H1 (cell line): ENCODE measurements around the gene TSSK6. TPM values are rescaled to one million over a fixed set of nuclear protein-coding genes. Genes with fewer than 3 reads are reported as not detected.

Experiments
- CTCF ChIA-PET: fragments of 300-600 bp; sonication (Branson Sonifier 250); formaldehyde crosslinking; loops from one replicate; lab custom pipeline; 2021; ENCODE audit not compliant: partially characterized antibody; lab: Charles Lee
- POLR2A ChIA-PET: fragments of 300-600 bp; sonication (Branson Sonifier 250); formaldehyde crosslinking; loops from one replicate; lab custom pipeline; 2021; ENCODE audit warnings: inconsistent platforms; ENCODE audit not compliant: partially characterized antibody; lab: Charles Lee
- DNase-seq, 2 experiments: peaks; one replicate each; pipeline versions ENCODE4 v3.0.0 to v3.0.0-alpha.2; 2010 to 2022; ENCODE audit warnings: low spot score in 2 of 2, low read depth in 1 of 2, mixed read lengths in 1 of 2
- FAIRE-seq: peaks from 2 replicates; lab custom pipeline; 2011; peaks lifted over from hg19 to GRCh38; lab: Jason Lieb, UNC
- H2AFZ ChIP-seq: 2 replicates; pipeline ENCODE4 v1.8.1; 2012; ENCODE audit warnings: low read length, inconsistent platforms
- H2AK5ac ChIP-seq: 2 replicates; pipeline ENCODE4 v1.6.1; 2013; ENCODE audit warnings: low read depth, low read length
- H2BK120ac ChIP-seq: replicated peaks from 2 replicates; pipeline ENCODE3; 2013; ENCODE audit warnings: low read depth, low read length, inconsistent platforms
- H2BK12ac ChIP-seq: 2 replicates; pipeline ENCODE4 v1.6.1; 2013; ENCODE audit warnings: low read depth, low read length
- H2BK15ac ChIP-seq: 2 replicates; pipeline ENCODE4 v1.6.1; 2013; ENCODE audit warnings: low read length
- H2BK20ac ChIP-seq: 2 replicates; pipeline ENCODE4 v1.6.1; 2013; ENCODE audit warnings: low read length
- H2BK5ac ChIP-seq: 2 replicates; pipeline ENCODE4 v1.6.1; 2013; ENCODE audit warnings: low read depth, low read length
- H3K14ac ChIP-seq: 2 replicates; pipeline ENCODE4 v1.6.1; 2013; ENCODE audit warnings: inconsistent platforms; ENCODE audit not compliant: insufficient read length
- H3K18ac ChIP-seq: 2 replicates; pipeline ENCODE4 v1.6.1; 2013; ENCODE audit warnings: low read length; ENCODE audit errors: extremely low read depth
- H3K23ac ChIP-seq: 2 replicates; pipeline ENCODE4 v1.6.1; 2013; ENCODE audit warnings: inconsistent platforms; ENCODE audit not compliant: insufficient read length
- H3K23me2 ChIP-seq: 2 replicates; pipeline ENCODE4 v1.6.1; 2013; ENCODE audit warnings: low read depth, low read length
- H3K27ac ChIP-seq: 2 replicates; pipeline ENCODE4 v1.6.1; 2011; ENCODE audit warnings: low read depth, low read length, inconsistent platforms
- H3K27me3 ChIP-seq, 4 experiments: replicated peaks in 1 of 4; 1 replicate in 1 of 4; 2 replicates in 3 of 4; pipeline versions ENCODE4 v1.6.1 to v1.8.1; 2011 to 2013; ENCODE audit warnings: low read length in 3 of 4, mild to moderate bottlenecking in 3 of 4, inconsistent platforms in 2 of 4, mixed read lengths in 2 of 4, moderate library complexity in 1 of 4; ENCODE audit not compliant: control insufficient read depth in 3 of 4, insufficient read depth in 3 of 4; ENCODE audit errors: extremely low read depth in 1 of 4
- H3K36me3 ChIP-seq, 4 experiments: 2 replicates each; pipeline versions ENCODE4 v1.6.1 to v1.8.1; 2011 to 2013; ENCODE audit warnings: mild to moderate bottlenecking in 4 of 4, low read length in 3 of 4, moderate library complexity in 2 of 4, control low read depth in 1 of 4, inconsistent platforms in 1 of 4; ENCODE audit not compliant: insufficient read depth in 4 of 4, control insufficient read depth in 2 of 4
- H3K4ac ChIP-seq: replicated peaks from 2 replicates; pipeline ENCODE3; 2013; ENCODE audit warnings: low read length, low read depth, mixed read lengths, inconsistent platforms; ENCODE audit not compliant: insufficient read length
- H3K4me1 ChIP-seq, 4 experiments: replicated peaks in 1 of 4; 1 replicate in 1 of 4; 2 replicates in 3 of 4; pipeline versions ENCODE4 v1.6.1 to v1.8.1; 2011 to 2013; ENCODE audit warnings: low read length in 3 of 4, inconsistent platforms in 2 of 4, mixed read lengths in 1 of 4; ENCODE audit not compliant: insufficient read depth in 4 of 4, control insufficient read depth in 3 of 4
- H3K4me2 ChIP-seq, 2 experiments: 2 replicates each; pipeline versions ENCODE4 v1.6.1 to v1.8.1; 2011 to 2013; ENCODE audit warnings: low read depth in 2 of 2, low read length in 2 of 2, control low read depth in 1 of 2, inconsistent platforms in 1 of 2, mild to moderate bottlenecking in 1 of 2; ENCODE audit not compliant: insufficient read depth in 1 of 2
- H3K4me3 ChIP-seq, 4 experiments: fragments of 200-600, 300-600 bp in 1 of 4; sonication (generic), shearing (Covaris generic), sonication (Bioruptor Twin) in 1 of 4; 2 replicates each; pipeline versions ENCODE4 v1.5.1 to v1.8.1; 2011 to 2016; ENCODE audit warnings: low read length in 4 of 4, low read depth in 3 of 4, control low read depth in 2 of 4, inconsistent platforms in 2 of 4, mild to moderate bottlenecking in 2 of 4, mixed read lengths in 1 of 4, moderate library complexity in 1 of 4; ENCODE audit not compliant: insufficient read depth in 2 of 4; ENCODE audit errors: extremely low read depth in 1 of 4
- H3K56ac ChIP-seq: replicated peaks from 2 replicates; pipeline ENCODE3; 2013; ENCODE audit warnings: low read depth, mild to moderate bottlenecking, mixed read lengths, low read length, inconsistent platforms; ENCODE audit not compliant: insufficient read length
- H3K79me1 ChIP-seq: 2 replicates; pipeline ENCODE4 v1.6.1; 2013; ENCODE audit warnings: low read depth, low read length, control low read depth
- H3K79me2 ChIP-seq, 2 experiments: 2 replicates each; pipeline versions ENCODE4 v1.6.1 to v1.8.1; 2012 to 2013; ENCODE audit warnings: low read length in 2 of 2, mild to moderate bottlenecking in 2 of 2, inconsistent platforms in 1 of 2; ENCODE audit not compliant: insufficient read depth in 2 of 2, control insufficient read depth in 1 of 2
- H3K9ac ChIP-seq, 4 experiments: replicated peaks in 1 of 4; 1 replicate in 1 of 4; 2 replicates in 3 of 4; pipeline versions ENCODE4 v1.6.1 to v1.8.1; 2011 to 2013; ENCODE audit warnings: low read depth in 3 of 4, low read length in 3 of 4, control low read depth in 2 of 4, mild to moderate bottlenecking in 2 of 4, moderate library complexity in 2 of 4, inconsistent platforms in 1 of 4; ENCODE audit errors: extremely low read depth in 1 of 4
- H3K9me3 ChIP-seq, 2 experiments: 2 replicates each; pipeline versions ENCODE4 v1.6.1 to v1.8.1; 2012 to 2013; ENCODE audit warnings: mild to moderate bottlenecking in 2 of 2, moderate library complexity in 2 of 2, control low read depth in 1 of 2, inconsistent platforms in 1 of 2, low read depth in 1 of 2, low read length in 1 of 2, mixed read lengths in 1 of 2; ENCODE audit not compliant: insufficient read depth in 2 of 2
- H4K20me1 ChIP-seq, 2 experiments: replicated peaks in 1 of 2; 2 replicates each; pipeline versions ENCODE3 to v1.8.1; 2011 to 2013; ENCODE audit warnings: inconsistent platforms in 2 of 2, low read length in 2 of 2, mild to moderate bottlenecking in 1 of 2; ENCODE audit not compliant: insufficient read depth in 2 of 2, control insufficient read depth in 1 of 2
- H4K5ac ChIP-seq: 2 replicates; pipeline ENCODE4 v1.6.1; 2013; ENCODE audit warnings: low read length, low read depth, mixed read lengths, inconsistent platforms; ENCODE audit not compliant: insufficient read length
- H4K8ac ChIP-seq: 2 replicates; pipeline ENCODE4 v1.8.0; 2013; ENCODE audit warnings: mild to moderate bottlenecking, moderate library complexity, low read length, inconsistent platforms; ENCODE audit not compliant: insufficient read depth; ENCODE audit errors: extremely low read depth
- H4K91ac ChIP-seq: replicated peaks from 2 replicates; pipeline ENCODE3; 2013; ENCODE audit warnings: low read length, mixed read lengths, inconsistent platforms; ENCODE audit not compliant: insufficient read length
- BCL11A ChIP-seq, 2 experiments: IDR thresholded peaks; one replicate each; pipeline ENCODE4 v1.6.1; 2011; ENCODE audit warnings: low read depth in 2 of 2, low read length in 2 of 2, mild to moderate bottlenecking in 2 of 2
- EP300 ChIP-seq, 2 experiments: IDR thresholded peaks; 1 replicate in 1 of 2; 2 replicates in 1 of 2; pipeline ENCODE4 v1.6.1; 2011 to 2012; ENCODE audit warnings: low read depth in 2 of 2, low read length in 2 of 2, mild to moderate bottlenecking in 2 of 2, borderline replicate concordance in 1 of 2, inconsistent platforms in 1 of 2, moderate library complexity in 1 of 2
- EZH2 ChIP-seq: fragments of 200-600 bp; sonication (generic); IDR thresholded peaks from 2 replicates; pipeline ENCODE4 v1.7.1; 2012; ENCODE audit warnings: low read depth, mild to moderate bottlenecking, moderate library complexity, low read length, inconsistent platforms; ENCODE audit not compliant: severe bottlenecking
- POLR2AphosphoS5 ChIP-seq: IDR thresholded peaks from 2 replicates; pipeline ENCODE4 v1.6.1; 2011; ENCODE audit warnings: low read depth, low read length
- RBBP5 ChIP-seq: IDR thresholded peaks from 2 replicates; pipeline ENCODE4 v1.7.1; 2012; ENCODE audit warnings: low read depth, mild to moderate bottlenecking, inconsistent platforms, low read length, moderate library complexity, borderline replicate concordance
- SAP30 ChIP-seq: fragments of 300-600 bp; sonication (generic); IDR thresholded peaks from 2 replicates; pipeline ENCODE4 v1.7.1; 2012; ENCODE audit warnings: low read length, moderate library complexity, mild to moderate bottlenecking, inconsistent platforms; ENCODE audit not compliant: insufficient read depth, insufficient replicate concordance
- SIX5 ChIP-seq: IDR thresholded peaks from 2 replicates; pipeline ENCODE4 v1.6.1; 2011; ENCODE audit warnings: mild to moderate bottlenecking, low read depth, low read length
- SP1 ChIP-seq: IDR thresholded peaks from 2 replicates; pipeline ENCODE4 v1.6.1; 2011; ENCODE audit warnings: low read depth, low read length
- SP2 ChIP-seq: IDR thresholded peaks from 2 replicates; pipeline ENCODE4 v1.6.1; 2012; ENCODE audit warnings: mild to moderate bottlenecking, low read length, inconsistent platforms
- SUZ12 ChIP-seq: fragments of 200-600 bp; sonication (generic); IDR thresholded peaks from 2 replicates; pipeline ENCODE4 v1.6.1; 2012; ENCODE audit warnings: mild to moderate bottlenecking, inconsistent platforms, low read length, moderate library complexity, mixed read lengths
- TCF12 ChIP-seq: IDR thresholded peaks from 2 replicates; pipeline ENCODE4 v1.6.1; 2011; ENCODE audit warnings: low read depth, mild to moderate bottlenecking, low read length
- ZNF274 ChIP-seq: IDR thresholded peaks from 2 replicates; pipeline ENCODE4 v1.7.0; 2012; ENCODE audit warnings: low read length, borderline replicate concordance; ENCODE audit errors: extremely low read depth
- WGBS, 2 experiments: shearing (Covaris generic) in 1 of 2; methylation state at CpG; one replicate each; pipeline versions ENCODE4 v1.1.6 to v1.1.7; 2013 to 2015; ENCODE audit warnings: low lambda C conversion rate in 2 of 2, mixed read lengths in 2 of 2, inconsistent platforms in 1 of 2, low coverage in 1 of 2, missing lambda C conversion rate in 1 of 2; ENCODE audit not compliant: insufficient replicate concordance in 2 of 2, insufficient coverage in 1 of 2, insufficient read length in 1 of 2; ENCODE audit errors: extremely low coverage in 1 of 2, missing lambda C conversion rate in 1 of 2; 5-methylcytosine and 5-hydroxymethylcytosine counted together
- polyA plus RNA-seq, 7 experiments: library from polyadenylated mRNA; depleted of rRNA in 3 of 7; stranded (reverse) in 5 of 7; unstranded in 2 of 7; fragments of >200 nt in 5 of 7; fragments of 200-250 nt in 2 of 7; gene quantifications; 1 replicate in 5 of 7; 2 replicates in 1 of 7; 4 replicates in 1 of 7; pipeline versions ENCODE4 v1.2.1 to v1.2.3, GENCODE V29; 2011 to 2013; ENCODE audit warnings: missing spikeins in 2 of 7, mixed read lengths in 2 of 7
- total RNA-seq: library from RNA; stranded (reverse); fragmentation: NEBNext Ultra II Directional; extraction: Animal tissue kit (Norgen Biotek cat#: 25700); gene quantifications from 2 replicates; pipeline ENCODE4 v1.2.1, GENCODE V29; 2021

Gene TSSK6
- total and polyA plus RNA-seq, 2 of the 8 experiments (the other 6 are each of a cell fraction or from before 2014, with no cell fraction given) = 3.6 to 7.8 TPM

DNA sequence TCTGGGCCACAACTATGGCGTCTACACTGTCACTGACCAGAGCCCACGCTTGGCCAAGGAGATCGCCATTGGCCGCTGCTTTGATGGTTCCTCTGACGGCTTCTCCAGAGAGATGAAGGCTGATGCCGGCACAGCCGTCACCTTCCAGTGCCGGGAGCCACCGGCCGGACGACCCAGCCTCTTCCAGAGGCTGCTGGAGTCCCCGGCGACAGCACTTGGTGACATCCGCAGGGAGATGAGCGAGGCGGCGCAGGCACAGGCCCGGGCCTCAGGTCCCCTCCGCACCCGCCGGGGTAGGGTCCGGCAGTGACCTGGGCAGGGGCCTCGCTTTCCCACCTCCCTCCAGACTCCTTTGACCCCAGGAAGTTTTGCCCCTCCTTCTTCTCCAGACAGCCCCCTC, 30.4 kb upstream of the TSSK6 start:
- Histone ChIP-seq H2BK12ac (no peak overlapping the region), H2AK5ac (no peak overlapping the region), H3K23me2 (peaks cover 3% of the 10 kb centered on the region; the same call in 1 of the 2 replicates), H3K79me1 (no peaks in the 10 kb centered on the region), H3K4ac (no peak overlapping the region), H3K27ac (no peak overlapping the region), H2BK120ac (no peak overlapping the region), H3K9ac (no peak overlapping the region), H3K4me1 (peaks cover 0 to 3% (median 0%) of the 10 kb centered on the region in 4 experiments; a peak in 3 of 7 replicates), H2BK15ac (no peak overlapping the region), H3K36me3 (no peaks in the 10 kb centered on the region), H2BK5ac (no peak overlapping the region), H2AFZ (no peak overlapping the region), H3K27me3 (peaks cover 0 to under 1% (median 0%) of the 10 kb centered on the region in 4 experiments; a peak in 2 of 7 replicates), H2BK20ac (no peak overlapping the region), H3K18ac (no peak overlapping the region), H3K79me2 (no peaks in the 10 kb centered on the region), H4K91ac (no peak overlapping the region), H3K4me3 (no peak overlapping the region), H3K56ac (no peak overlapping the region), H4K5ac (no peak overlapping the region)
- POLR2A ChIA-PET = interaction anchor here (0.8 kb wide), 1 partner anchor 13 kb away, joined by 3 read pairs; no protein-coding TSS in a partner anchor
- no peak for FAIRE-seq
- TF ChIP-seq EP300 (IDR thresholded peaks at IDR 0.05; ENCODE audit: borderline replicate concordance in 1 of 2, low read depth in 2 of 2, low read length in 2 of 2) (no peak), TCF12 (no peak), SUZ12 (no peak), EZH2 (no peak), SP2 (no peak), RBBP5 (no peak), BCL11A (IDR thresholded peaks at IDR 0.05; ENCODE audit: low read depth in 2 of 2, low read length in 2 of 2) (no peak), SIX5 (no peak), SAP30 (no peak), POLR2AphosphoS5 (no peak), ZNF274 (no peak), SP1 (no peak)
- TF ChIP-seq, all 59 proteins: peak for 0
- no peak overlapping the region for H3K4me2 ChIP-seq
- H3K9me3 ChIP-seq = no peaks in the 10 kb centered on the region
- no peak overlapping the region for H3K14ac ChIP-seq
- no peak for DNase-seq
- CTCF ChIA-PET = interaction anchor here (1.1 to 15.7 kb wide), 4 partner anchors 13 to 75 kb away, joined by 3 to 223 read pairs (median 4); no protein-coding TSS in a partner anchor
- H4K8ac ChIP-seq = no peak overlapping the region
- H4K20me1 ChIP-seq = no peaks in the 10 kb centered on the region
- H3K23ac ChIP-seq = no peak overlapping the region
- WGBS, 2 experiments = 94% methylated on average over 19 of the region's 23 CpGs; no CpG with 5 or more reads in 1 of the 2 experiments
